Ishikawa (cell line): Measurements from ENCODE around the gene CWF19L1.
A peak's percentile ranks its signal among the peaks of the same experiment; 100 is the strongest.

Experiments used
- CEBPB ChIP-seq: IDR thresholded peaks from 2 replicates; pipeline ENCODE4 v1.6.1; 2012
- CREB1 ChIP-seq: IDR thresholded peaks from 2 replicates; pipeline ENCODE4 v1.6.1; 2012; ENCODE audit warnings: low read depth
- EGR1 ChIP-seq: IDR thresholded peaks from 2 replicates; pipeline ENCODE4 v1.6.1; 2012
- EP300 ChIP-seq: IDR thresholded peaks from 2 replicates; pipeline ENCODE4 v1.6.1; 2012; ENCODE audit warnings: borderline replicate concordance
- NFIC ChIP-seq: IDR thresholded peaks from 2 replicates; pipeline ENCODE4 v1.6.1; 2012
- RAD21 ChIP-seq: IDR thresholded peaks from 2 replicates; pipeline ENCODE4 v1.6.1; 2012; ENCODE audit warnings: low read depth
- TAF1 ChIP-seq: IDR thresholded peaks from 2 replicates; pipeline ENCODE4 v1.6.1; 2012; ENCODE audit warnings: low read depth, mild to moderate bottlenecking
- TCF12 ChIP-seq: IDR thresholded peaks from 2 replicates; pipeline ENCODE4 v1.6.1; 2012; ENCODE audit warnings: low read depth
- TEAD4 ChIP-seq: IDR thresholded peaks from 2 replicates; pipeline ENCODE4 v1.6.1; 2012
- TF ChIP-seq, protein P1 (sequence below): IDR thresholded peaks from 2 replicates; pipeline ENCODE4 v1.6.1; 2012; ENCODE audit warnings: low read depth, mild to moderate bottlenecking
- TF ChIP-seq, protein P2 (sequence below): IDR thresholded peaks from 2 replicates; pipeline ENCODE4 v1.6.1; 2012
- TF ChIP-seq, protein P3 (sequence below): IDR thresholded peaks from 2 replicates; pipeline ENCODE4 v1.6.1; 2012

The CWF19L1 gene

DNA sequence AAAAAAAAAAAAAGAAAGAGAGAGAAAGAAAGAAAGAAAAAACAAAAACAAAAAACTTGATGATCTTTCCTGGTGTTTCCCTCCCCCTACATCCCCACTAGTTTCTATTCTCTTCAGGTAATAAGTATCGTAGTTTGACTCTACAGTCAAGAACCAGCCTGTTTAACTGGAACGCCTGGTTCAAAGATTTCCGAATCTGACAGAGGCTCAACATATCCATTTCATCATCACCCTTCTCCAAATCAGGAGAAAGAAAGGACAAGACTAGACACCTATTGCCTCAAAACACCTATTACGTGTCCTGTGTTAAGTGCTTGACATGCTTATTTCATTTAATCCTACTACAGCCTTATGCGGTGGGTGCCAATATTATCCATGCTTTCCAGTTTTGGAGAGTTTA, 39.4 kb upstream of the CWF19L1 start:
- no peak for TF ChIP-seq RAD21
- TF ChIP-seq, protein P1, sequence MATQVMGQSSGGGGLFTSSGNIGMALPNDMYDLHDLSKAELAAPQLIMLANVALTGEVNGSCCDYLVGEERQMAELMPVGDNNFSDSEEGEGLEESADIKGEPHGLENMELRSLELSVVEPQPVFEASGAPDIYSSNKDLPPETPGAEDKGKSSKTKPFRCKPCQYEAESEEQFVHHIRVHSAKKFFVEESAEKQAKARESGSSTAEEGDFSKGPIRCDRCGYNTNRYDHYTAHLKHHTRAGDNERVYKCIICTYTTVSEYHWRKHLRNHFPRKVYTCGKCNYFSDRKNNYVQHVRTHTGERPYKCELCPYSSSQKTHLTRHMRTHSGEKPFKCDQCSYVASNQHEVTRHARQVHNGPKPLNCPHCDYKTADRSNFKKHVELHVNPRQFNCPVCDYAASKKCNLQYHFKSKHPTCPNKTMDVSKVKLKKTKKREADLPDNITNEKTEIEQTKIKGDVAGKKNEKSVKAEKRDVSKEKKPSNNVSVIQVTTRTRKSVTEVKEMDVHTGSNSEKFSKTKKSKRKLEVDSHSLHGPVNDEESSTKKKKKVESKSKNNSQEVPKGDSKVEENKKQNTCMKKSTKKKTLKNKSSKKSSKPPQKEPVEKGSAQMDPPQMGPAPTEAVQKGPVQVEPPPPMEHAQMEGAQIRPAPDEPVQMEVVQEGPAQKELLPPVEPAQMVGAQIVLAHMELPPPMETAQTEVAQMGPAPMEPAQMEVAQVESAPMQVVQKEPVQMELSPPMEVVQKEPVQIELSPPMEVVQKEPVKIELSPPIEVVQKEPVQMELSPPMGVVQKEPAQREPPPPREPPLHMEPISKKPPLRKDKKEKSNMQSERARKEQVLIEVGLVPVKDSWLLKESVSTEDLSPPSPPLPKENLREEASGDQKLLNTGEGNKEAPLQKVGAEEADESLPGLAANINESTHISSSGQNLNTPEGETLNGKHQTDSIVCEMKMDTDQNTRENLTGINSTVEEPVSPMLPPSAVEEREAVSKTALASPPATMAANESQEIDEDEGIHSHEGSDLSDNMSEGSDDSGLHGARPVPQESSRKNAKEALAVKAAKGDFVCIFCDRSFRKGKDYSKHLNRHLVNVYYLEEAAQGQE, result no peak
- TF ChIP-seq, protein P2, sequence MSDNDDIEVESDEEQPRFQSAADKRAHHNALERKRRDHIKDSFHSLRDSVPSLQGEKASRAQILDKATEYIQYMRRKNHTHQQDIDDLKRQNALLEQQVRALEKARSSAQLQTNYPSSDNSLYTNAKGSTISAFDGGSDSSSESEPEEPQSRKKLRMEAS, result no peak

DNA sequence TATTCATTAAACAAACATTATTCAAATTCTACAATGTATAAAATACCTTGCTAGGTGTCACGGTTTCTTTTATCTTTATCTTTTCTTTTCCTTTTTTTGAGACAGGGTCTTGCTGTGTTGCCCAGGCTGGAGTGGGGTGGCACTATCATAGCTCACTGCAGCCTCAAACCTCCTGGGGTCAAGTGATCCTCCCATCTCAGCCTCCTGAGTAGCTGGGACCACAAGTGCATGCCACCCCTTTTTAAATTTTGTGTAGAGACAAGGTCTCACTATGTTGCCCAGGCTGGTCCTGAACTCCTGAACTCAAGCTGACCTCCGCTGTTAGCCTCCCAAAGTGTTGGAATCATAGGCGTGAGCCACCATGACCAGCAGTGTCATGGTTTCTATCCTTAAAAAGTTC, 37.0 kb upstream of the CWF19L1 start:
- TF ChIP-seq, protein P2, result no peak
- TF ChIP-seq EP300, result no peak
- no peak for TF ChIP-seq TEAD4
- no peak for TF ChIP-seq NFIC
- TF ChIP-seq TAF1, result no peak
- TF ChIP-seq, protein P1, result no peak
- no peak for TF ChIP-seq CREB1
- no peak for TF ChIP-seq EGR1
- TF ChIP-seq TCF12, result no peak

DNA sequence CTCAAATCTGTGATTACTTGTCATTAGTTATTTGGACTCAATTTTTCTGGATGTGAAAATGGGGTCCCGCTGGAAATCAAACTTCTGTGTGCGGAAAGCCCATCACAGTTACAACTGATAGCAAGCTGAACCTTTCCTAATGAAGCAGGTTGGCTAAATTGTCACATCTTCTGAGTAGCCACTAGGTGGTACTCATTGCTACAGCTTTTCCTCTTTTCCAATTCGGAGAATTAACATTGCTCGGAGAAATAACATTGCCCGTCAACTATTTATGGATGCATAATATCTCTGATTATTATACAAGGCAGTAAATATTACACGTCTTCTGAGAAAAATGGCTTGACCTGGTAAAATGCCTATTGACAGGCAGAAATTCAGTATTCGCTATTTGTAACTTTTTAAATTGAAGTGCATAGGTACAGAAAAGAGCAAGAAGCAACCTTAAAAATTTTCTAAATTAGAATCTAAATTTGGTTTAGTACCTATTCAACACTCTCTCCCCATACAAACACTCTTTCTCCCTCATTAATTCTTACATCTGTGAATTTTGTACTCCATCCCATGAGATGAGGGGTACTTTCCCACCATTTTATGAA, 36.4 kb upstream of the CWF19L1 start:
- TF ChIP-seq, protein P3, sequence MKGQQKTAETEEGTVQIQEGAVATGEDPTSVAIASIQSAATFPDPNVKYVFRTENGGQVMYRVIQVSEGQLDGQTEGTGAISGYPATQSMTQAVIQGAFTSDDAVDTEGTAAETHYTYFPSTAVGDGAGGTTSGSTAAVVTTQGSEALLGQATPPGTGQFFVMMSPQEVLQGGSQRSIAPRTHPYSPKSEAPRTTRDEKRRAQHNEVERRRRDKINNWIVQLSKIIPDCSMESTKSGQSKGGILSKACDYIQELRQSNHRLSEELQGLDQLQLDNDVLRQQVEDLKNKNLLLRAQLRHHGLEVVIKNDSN, result no peak
- TF ChIP-seq EGR1 (no peak), TCF12 (no peak), RAD21 (peak; percentile 74)
- TF ChIP-seq, protein P2, result no peak

DNA sequence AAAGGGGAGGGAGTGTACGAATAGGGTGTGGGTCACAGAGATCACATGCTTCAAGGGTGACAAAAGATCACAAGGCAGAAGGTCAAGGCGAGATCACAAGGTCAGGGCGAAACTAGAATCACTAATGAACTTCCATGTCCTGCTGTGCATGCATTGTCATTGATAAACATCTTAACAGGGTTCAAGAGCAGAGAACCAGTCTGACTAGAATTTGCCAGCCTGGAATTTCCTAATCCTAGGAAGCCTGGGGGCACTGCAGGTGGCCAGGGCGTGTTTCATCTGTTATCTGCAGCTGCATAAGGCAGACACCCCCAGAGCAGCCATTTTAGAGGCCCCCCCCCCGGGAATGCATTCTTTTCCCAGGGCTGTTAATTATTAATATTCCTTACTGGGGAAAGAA, 33.7 kb upstream of the CWF19L1 start:
- TF ChIP-seq TEAD4 (0 out of 2 replicates have a peak, but pooled peaks have one; percentile 35), CEBPB (0 out of 2 replicates have a peak, but pooled peaks have one; percentile 24)

DNA sequence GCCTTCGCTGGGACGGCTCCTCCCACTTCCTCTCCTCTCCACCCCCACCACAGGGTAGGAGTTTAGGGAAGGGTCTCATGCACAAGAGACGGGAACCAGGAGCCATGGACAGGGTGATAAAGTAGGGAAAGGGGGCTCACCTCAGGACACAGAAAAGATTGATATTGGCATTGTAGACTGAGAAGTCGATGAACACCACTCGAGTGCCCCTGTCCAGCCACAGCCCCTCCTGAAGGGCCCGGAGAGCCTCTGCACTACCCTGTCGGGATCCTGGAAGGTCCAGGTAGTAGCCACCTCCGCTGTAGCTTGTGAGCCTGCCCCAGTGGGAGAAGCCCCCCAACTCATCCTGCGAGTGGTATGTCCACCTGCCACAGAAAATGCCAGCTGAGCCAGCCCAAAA, 29.8 kb upstream of the CWF19L1 start:
- no peak for TF ChIP-seq TEAD4
- TF ChIP-seq, protein P1, result peak; percentile 61

DNA sequence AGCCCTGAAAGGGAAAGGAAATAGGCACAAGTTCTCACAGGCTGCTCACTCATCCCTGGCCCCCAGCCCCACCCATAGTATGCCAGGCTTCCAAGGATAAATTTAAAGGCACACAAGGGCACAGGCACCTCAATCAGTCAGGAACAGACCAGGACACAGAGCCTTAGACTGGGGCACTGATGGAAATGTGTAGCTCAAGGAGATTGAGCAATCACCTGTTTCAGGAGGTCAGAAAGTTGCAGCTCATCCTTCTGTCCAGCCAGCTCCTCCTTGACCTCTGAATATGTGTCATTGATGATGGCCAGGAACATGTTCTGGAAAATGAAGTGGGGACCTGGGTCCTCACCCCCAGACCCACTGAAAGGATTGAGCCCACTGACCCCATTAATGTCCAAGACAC, 25.6 kb upstream of the CWF19L1 start:
- TF ChIP-seq EP300, result no peak
- peak; percentile 40; the same call in 1 of the 2 replicates for TF ChIP-seq CEBPB
- no peak for TF ChIP-seq CREB1

DNA sequence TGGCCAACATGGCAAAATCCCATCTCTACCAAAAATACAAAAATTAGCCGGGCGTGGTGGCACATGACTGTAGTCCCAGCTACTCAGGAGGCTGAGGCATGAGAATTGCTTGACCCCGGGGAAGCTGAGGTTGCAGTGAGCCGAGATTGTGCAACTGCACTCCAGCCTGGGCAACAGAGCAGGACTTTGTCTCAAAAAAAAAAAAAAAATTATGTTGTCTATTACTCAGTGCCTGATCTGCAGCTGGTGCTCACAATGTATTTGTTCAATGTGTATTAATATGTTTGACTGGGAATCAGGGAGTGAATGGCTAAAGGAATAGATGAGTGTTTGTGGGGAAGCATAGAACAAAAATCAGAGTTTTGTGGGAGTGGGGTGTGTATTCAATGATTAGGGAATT, 24.9 kb upstream of the CWF19L1 start:
- TF ChIP-seq CEBPB, result 0 out of 2 replicates have a peak, but pooled peaks have one; percentile 5
